Vagina (tissue), 2 donors: ENCODE results near the gene ARVCF.

Experiments
- CTCF ChIP-seq, 3 experiments: fragments of 450-650 bp in 2 of 3; fragments of 200-600 bp in 1 of 3; sonication (generic) in 1 of 3; IDR thresholded peaks; one replicate each; pipeline ENCODE4 v1.5.1; 2017 to 2019; ENCODE audit warnings: antibody characterized with exemption in 3 of 3, mild to moderate bottlenecking in 2 of 3, moderate library complexity in 2 of 3
- POLR2A ChIP-seq, 2 donors: fragments of 450-650 bp; IDR thresholded peaks; one replicate each; pipeline ENCODE4 v1.6.1; 2017; ENCODE audit warnings: antibody characterized with exemption in 2 of 2, mild to moderate bottlenecking in 2 of 2, moderate library complexity in 2 of 2

DNA sequence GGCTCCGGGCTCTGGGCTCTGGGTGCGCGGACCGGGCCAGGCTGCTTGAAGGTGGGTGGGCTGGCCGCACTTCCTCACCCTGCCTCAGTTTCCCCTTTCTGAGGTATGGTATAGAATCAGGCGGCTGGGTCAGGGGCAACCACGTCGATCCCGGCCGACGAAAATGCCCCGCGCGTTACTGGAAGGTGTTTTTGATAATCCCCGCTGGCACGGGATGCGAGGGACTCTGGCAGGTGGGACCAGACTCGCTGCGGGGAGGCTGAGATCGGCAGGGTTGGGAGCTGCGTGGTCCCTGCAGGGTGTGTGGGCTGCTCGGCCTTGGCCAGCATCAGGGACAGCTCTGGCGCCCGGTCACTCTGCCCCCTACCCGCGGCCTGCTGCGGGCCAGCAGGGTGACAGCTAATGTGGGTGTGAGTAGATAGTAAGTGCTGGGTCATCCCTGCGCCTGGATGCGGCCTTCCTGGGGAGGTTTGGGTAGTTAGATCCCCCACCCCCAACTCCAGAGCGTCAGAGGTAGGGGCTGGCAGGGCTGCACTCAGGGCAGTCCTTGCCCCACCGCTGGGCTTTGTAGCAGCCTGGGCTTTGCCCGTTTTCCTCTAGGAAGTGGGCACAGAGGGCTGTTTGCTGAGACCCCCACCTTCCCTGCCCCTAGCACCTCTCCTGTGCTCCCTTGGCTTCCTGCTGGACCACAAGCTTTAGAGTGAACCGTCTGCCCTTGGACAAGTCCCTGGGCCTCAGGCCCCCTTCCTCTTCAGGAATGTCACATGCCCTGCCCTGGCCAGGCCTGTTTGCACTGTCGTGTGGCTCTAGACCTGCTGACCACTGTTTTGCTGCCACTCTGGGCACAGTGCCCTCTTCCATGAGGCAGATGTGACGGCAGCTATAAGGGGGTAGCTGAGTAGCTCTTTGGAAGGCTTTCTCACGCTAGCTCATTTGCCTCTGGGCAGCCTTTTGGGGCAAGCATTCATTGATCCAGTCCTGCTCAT lies 4.9 kb upstream of the ARVCF start:
- TF ChIP-seq CTCF (IDR thresholded peaks at IDR 0.05) (no peak), POLR2A (IDR thresholded peaks at IDR 0.05) (no peak)
